Measurements from ENCODE around the gene RHOT2. TPM values are rescaled to one million over a fixed set of nuclear protein-coding genes. Genes with fewer than 3 reads are reported as not detected.

RHOT2 gene
- total RNA-seq, 4 donors from 2014 or later: 110 to 416 (median 239) TPM

- Histone ChIP-seq H3K36me3 (peaks cover 0 to 32% (median 0%) of the 10 kb centered on the region in 3 donors), H3K27me3 (no peaks in the 10 kb centered on the region), H3K9me3 (no peaks in the 10 kb centered on the region), H3K4me1 (peaks cover 0 to 50% (median 30%) of the 10 kb centered on the region in 4 donors), H3K27ac (peak within 1 kb of the TSS; percentile 55 to 85 (median 68)), H3K4me3 (peak within 1 kb of the TSS; percentile 58 to 83 (median 72))
- DNase-seq: peak; percentile 96 to 99 (median 99)
- TF ChIP-seq POLR2A (IDR thresholded peaks at IDR 0.05) (peak; percentile 40 to 42), CTCF (IDR thresholded peaks at IDR 0.05) (no peak)
These were observed 16.3 kb downstream of the RHOT2 start, which contains the start of gene JMJD8 for GRCh38 chr16:684071-684794. Gene JMJD8 (minus strand): TSS chr16:684334. CDS start chr16:684319, 15 bp downstream.

DNA sequence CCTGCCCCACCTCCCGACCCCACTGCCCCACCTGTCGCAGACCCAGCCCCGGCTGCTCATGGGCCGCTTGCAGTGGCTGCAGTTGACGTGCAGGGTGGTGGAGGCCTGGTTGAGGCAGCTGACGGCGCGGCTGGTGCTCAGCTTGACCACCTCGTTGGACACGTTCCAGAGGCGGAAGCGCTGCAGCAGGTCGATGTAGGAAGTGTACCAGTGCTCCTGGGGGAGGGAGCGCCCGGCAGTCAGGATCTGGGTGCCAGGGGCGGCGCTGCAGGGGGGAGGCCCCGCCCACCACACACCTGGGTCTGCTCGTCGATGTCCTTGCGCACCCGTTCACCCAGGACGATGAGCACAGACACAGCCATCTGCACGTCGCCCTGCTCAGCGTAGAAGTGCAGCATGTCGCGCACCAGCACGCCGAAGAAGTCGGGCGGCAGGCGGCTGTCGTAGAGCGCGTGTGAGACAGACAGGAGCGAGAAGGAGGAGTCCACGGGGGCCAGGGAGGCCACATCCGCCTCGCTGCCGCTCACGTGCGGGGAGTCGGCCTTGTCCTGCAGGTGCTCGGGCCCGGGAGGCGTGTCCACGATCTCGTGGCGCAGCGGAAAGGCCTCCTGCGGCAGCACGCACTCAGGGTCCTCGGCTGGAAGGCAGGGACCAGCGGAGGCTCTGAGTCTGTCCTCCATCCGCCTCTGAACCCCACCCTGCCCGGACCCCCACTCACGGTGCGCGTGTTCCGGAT, 17.2 kb downstream of the RHOT2 start:
- no peak for DNase-seq
- Histone ChIP-seq H3K9me3 (no peaks in the 10 kb centered on the region), H3K36me3 (peaks cover 0 to 32% (median 0%) of the 10 kb centered on the region in 3 donors), H3K27ac (peak overlapping the region in 3 of 4 donors; percentile 55 to 85 (median 75)), H3K4me3 (peak overlapping the region; percentile 58 to 83 (median 72)), H3K4me1 (peaks cover 0 to 52% (median 34%) of the 10 kb centered on the region in 4 donors), H3K27me3 (no peaks in the 10 kb centered on the region)
- TF ChIP-seq POLR2A (IDR thresholded peaks at IDR 0.05) (no peak), CTCF (IDR thresholded peaks at IDR 0.05) (no peak)

GRCh38 chr16:685967-686366, 18.0 kb downstream of the RHOT2 start:
- Histone ChIP-seq H3K27ac (no peak overlapping the region), H3K36me3 (peaks cover 0 to 32% (median 0%) of the 10 kb centered on the region in 3 donors), H3K9me3 (no peaks in the 10 kb centered on the region), H3K4me3 (no peak overlapping the region), H3K4me1 (peaks cover 0 to 50% (median 32%) of the 10 kb centered on the region in 4 donors), H3K27me3 (no peaks in the 10 kb centered on the region)
- peak in 2 of 3 donors; percentile 70 to 78 for DNase-seq
- no peak for TF ChIP-seq POLR2A (IDR thresholded peaks at IDR 0.05)
- TF ChIP-seq CTCF (IDR thresholded peaks at IDR 0.05): peak in 3 of 6 experiments; percentile 30 to 57 (median 37)

- TF ChIP-seq POLR2A (IDR thresholded peaks at IDR 0.05) (no peak), CTCF (IDR thresholded peaks at IDR 0.05) (no peak)
- Histone ChIP-seq H3K4me3 (no peak overlapping the region), H3K4me1 (peaks cover 0 to 43% (median 25%) of the 10 kb centered on the region in 4 donors)
These were observed 18.7 kb downstream of the RHOT2 start for GRCh38 chr16:686459-687260.

GRCh38 chr16:687499-687898, 19.6 kb downstream of the RHOT2 start:
- Histone ChIP-seq H3K36me3 (peaks cover 0 to 20% (median 0%) of the 10 kb centered on the region in 3 donors), H3K4me3 (no peak overlapping the region), H3K4me1 (peaks cover 0 to 35% (median 24%) of the 10 kb centered on the region in 4 donors), H3K9me3 (no peaks in the 10 kb centered on the region), H3K27ac (no peak overlapping the region), H3K27me3 (no peaks in the 10 kb centered on the region)
- no peak for DNase-seq
- no peak for TF ChIP-seq CTCF (IDR thresholded peaks at IDR 0.05)
- no peak for TF ChIP-seq POLR2A (IDR thresholded peaks at IDR 0.05)

More at GRCh38 chr16:686459-687260, 18.7 kb downstream of the RHOT2 start:
- H3K9me3 ChIP-seq: no peaks in the 10 kb centered on the region
- no peak overlapping the region for H3K27ac ChIP-seq
- no peaks in the 10 kb centered on the region for H3K27me3 ChIP-seq
- no peak for DNase-seq
- peaks cover 0 to 28% (median 0%) of the 10 kb centered on the region in 3 donors for H3K36me3 ChIP-seq

All from Peyer's patch (tissue), 4 donors.